ENCODE data around the gene PTF1A.

- no peak for TF ChIP-seq CTCF (IDR thresholded peaks at IDR 0.05)
- no peak for TF ChIP-seq EZH2phosphoT487 (IDR thresholded peaks at IDR 0.05)
Observed at GRCh38 chr10:23189024-23189423, 3.1 kb upstream of the PTF1A start.
